Measurements from ENCODE around the gene OR5B17. TPM values are rescaled to one million over a fixed set of nuclear protein-coding genes. Genes with fewer than 3 reads are reported as not detected.

OR5B17 gene
- total and polyA plus RNA-seq, 10 of the 15 experiments (the other 5 are each of a cell fraction or from before 2014, with no cell fraction given) = not detected

GRCh38 chr11:58395581-58395980 is 36.7 kb upstream of the OR5B17 start:
- no peaks in the 10 kb centered on the region for H4K20me1 ChIP-seq (ENCODE audit: control insufficient read depth, insufficient read depth)
- ATAC-seq (no peak), DNase-seq (ENCODE audit: low read depth, low spot score) (no peak), FAIRE-seq (no peak)
- H3K36me3 ChIP-seq (ENCODE audit: control insufficient read depth in 2 of 2, insufficient read depth in 2 of 2, low read length in 1 of 2) = no peaks in the 10 kb centered on the region
- no TSS peak for BruUV-seq (replicated peaks)
- H3K27ac ChIP-seq (ENCODE audit: control insufficient read depth, insufficient read depth) = no peak overlapping the region
- no peaks in the 10 kb centered on the region for H3K4me1 ChIP-seq (ENCODE audit: control insufficient read depth, insufficient read depth, low read length)
- intact Hi-C loops (cut with micrococcal nuclease; ENCODE audit: unreplicated experiment) = no loop called here
- no peaks in the 10 kb centered on the region; the same call in 2 of the 3 replicates for H3K9me3 ChIP-seq (replicated peaks; ENCODE audit: control insufficient read depth, insufficient read depth, low read length)
- no peak overlapping the region for H2AFZ ChIP-seq (ENCODE audit: control insufficient read depth, low read depth, low read length)
- POLR2A ChIA-PET = no interaction called here
- H3K4me2 ChIP-seq (ENCODE audit: control insufficient read depth, insufficient read depth) = no peak overlapping the region
- no peaks in the 10 kb centered on the region for H3K27me3 ChIP-seq (replicated peaks in 1 of 2; ENCODE audit: control insufficient read depth in 2 of 2, insufficient read depth in 2 of 2, low read length in 1 of 2)
- SMC1A ChIA-PET (ENCODE audit: uncharacterized antibody, unreplicated experiment) = no interaction called here
- in situ Hi-C loops (cut with MboI) = no loop called here
- 32% methylated on average over 2 of the region's 2 CpGs for WGBS (ENCODE audit: insufficient coverage, insufficient replicate concordance, low lambda C conversion rate, missing lambda C conversion rate)
- no peaks in the 10 kb centered on the region for H3K79me2 ChIP-seq (ENCODE audit: control insufficient read depth, insufficient read depth, low read length)
- CTCF ChIA-PET = no interaction called here
- no peak overlapping the region for H3K4me3 ChIP-seq
- H3K9ac ChIP-seq (ENCODE audit: control insufficient read depth, insufficient read depth, low read length) = no peak overlapping the region
- RAD21 ChIA-PET (ENCODE audit: unreplicated experiment) = no interaction called here
- TF ChIP-seq FOXM1 (IDR thresholded peaks at IDR 0.05; ENCODE audit: low read depth, low read length) (no peak), RELB (IDR thresholded peaks at IDR 0.05; ENCODE audit: low read depth) (no peak), CEBPZ (IDR thresholded peaks at IDR 0.05; ENCODE audit: low read depth, low read length) (no peak), NFYA (IDR thresholded peaks at IDR 0.05; ENCODE audit: borderline replicate concordance, low read depth, low read length) (no peak), RAD21 (IDR thresholded peaks at IDR 0.05; ENCODE audit: insufficient read depth, low read depth, low read length) (no peak), EGR1 (IDR thresholded peaks at IDR 0.05; ENCODE audit: borderline replicate concordance in 1 of 2, low read depth in 2 of 2, low read length in 2 of 2) (no peak), ZNF622 (IDR thresholded peaks at IDR 0.05) (no peak), CHD2 (IDR thresholded peaks at IDR 0.05; ENCODE audit: borderline replicate concordance, low read depth, low read length) (no peak), ZNF274 (IDR thresholded peaks at IDR 0.05; ENCODE audit: insufficient read depth, insufficient read length) (no peak), CREB1 (IDR thresholded peaks at IDR 0.05; ENCODE audit: low read depth) (no peak), NRF1 (conservative IDR thresholded peaks at IDR 0.05; ENCODE audit: low read depth, low read length) (no peak)
- TF ChIP-seq, protein P1, sequence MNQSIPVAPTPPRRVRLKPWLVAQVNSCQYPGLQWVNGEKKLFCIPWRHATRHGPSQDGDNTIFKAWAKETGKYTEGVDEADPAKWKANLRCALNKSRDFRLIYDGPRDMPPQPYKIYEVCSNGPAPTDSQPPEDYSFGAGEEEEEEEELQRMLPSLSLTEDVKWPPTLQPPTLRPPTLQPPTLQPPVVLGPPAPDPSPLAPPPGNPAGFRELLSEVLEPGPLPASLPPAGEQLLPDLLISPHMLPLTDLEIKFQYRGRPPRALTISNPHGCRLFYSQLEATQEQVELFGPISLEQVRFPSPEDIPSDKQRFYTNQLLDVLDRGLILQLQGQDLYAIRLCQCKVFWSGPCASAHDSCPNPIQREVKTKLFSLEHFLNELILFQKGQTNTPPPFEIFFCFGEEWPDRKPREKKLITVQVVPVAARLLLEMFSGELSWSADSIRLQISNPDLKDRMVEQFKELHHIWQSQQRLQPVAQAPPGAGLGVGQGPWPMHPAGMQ (IDR thresholded peaks at IDR 0.05; ENCODE audit: borderline replicate concordance) = no peak
- TF ChIP-seq, protein P2, sequence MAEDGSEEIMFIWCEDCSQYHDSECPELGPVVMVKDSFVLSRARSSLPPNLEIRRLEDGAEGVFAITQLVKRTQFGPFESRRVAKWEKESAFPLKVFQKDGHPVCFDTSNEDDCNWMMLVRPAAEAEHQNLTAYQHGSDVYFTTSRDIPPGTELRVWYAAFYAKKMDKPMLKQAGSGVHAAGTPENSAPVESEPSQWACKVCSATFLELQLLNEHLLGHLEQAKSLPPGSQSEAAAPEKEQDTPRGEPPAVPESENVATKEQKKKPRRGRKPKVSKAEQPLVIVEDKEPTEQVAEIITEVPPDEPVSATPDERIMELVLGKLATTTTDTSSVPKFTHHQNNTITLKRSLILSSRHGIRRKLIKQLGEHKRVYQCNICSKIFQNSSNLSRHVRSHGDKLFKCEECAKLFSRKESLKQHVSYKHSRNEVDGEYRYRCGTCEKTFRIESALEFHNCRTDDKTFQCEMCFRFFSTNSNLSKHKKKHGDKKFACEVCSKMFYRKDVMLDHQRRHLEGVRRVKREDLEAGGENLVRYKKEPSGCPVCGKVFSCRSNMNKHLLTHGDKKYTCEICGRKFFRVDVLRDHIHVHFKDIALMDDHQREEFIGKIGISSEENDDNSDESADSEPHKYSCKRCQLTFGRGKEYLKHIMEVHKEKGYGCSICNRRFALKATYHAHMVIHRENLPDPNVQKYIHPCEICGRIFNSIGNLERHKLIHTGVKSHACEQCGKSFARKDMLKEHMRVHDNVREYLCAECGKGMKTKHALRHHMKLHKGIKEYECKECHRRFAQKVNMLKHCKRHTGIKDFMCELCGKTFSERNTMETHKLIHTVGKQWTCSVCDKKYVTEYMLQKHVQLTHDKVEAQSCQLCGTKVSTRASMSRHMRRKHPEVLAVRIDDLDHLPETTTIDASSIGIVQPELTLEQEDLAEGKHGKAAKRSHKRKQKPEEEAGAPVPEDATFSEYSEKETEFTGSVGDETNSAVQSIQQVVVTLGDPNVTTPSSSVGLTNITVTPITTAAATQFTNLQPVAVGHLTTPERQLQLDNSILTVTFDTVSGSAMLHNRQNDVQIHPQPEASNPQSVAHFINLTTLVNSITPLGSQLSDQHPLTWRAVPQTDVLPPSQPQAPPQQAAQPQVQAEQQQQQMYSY (CRISPR knock-in tag; IDR thresholded peaks at IDR 0.05) = no peak

All from GM12878 (cell line).